Stimulated activated CD8-positive, alpha-beta memory T cell treated with anti-CD3 and anti-CD28 coated beads, Interleukin-4, amount 100 ng/mL, for 4 hours (primary cell): ENCODE measurements around the gene KRTAP10-5.
"Not testable (repeated sequence)": the region's sequence is repeated elsewhere in the genome, so short reads cannot be mapped to it uniquely, and the experiment has no call there.

Experiments used
- DNase-seq, 2 donors: peaks; one replicate each; pipeline ENCODE4 v3.0.0-alpha.2; 2020; ENCODE audit warnings: low read depth in 2 of 2, low spot score in 1 of 2

KRTAP10-5 gene

DNA sequence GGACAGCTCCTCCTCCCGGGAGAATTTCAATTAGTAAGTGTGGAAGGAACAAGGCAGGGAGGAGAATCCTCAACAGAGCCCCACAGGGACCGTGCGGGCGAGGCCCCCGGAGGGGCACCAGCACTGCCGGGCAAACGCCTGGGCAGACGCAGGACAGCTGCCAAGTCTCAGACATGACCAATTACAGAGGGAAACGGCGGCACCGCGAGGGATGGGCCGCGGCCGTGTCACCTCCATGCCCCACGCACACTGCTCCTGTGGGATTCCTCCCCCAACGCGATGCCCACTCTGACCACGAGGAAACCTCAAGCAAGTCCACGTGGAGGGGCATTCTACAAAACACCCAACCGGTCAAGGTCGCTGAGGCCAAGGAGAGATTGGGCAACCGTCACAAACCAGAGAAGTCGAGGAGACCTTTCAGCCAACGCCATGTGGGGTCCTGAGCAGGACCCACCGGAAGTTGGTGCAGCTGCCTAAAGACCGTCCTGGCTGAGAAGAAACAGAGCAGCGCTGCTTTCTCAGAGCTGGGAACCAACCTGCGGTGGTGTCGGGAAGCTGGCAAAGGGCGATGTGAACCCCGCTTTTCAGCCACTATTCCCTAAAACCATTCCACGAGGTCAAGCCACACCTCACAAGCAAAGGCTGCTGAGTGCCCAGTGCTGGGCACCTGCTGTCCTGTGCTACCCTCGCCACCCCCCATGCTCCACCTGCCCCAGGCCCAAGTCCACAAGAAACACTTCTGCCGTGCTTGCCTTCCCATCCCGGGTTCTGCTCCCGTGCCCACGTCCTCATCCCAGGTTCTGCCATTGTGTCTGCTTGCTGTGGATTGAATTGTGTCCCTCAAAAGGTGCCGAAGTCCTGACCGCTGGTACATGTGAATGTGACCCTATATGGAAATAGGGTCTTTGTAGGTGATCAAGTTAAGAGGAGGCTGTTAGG is 8.3 kb downstream of the KRTAP10-5 start:
- DNase-seq = no peak

DNA sequence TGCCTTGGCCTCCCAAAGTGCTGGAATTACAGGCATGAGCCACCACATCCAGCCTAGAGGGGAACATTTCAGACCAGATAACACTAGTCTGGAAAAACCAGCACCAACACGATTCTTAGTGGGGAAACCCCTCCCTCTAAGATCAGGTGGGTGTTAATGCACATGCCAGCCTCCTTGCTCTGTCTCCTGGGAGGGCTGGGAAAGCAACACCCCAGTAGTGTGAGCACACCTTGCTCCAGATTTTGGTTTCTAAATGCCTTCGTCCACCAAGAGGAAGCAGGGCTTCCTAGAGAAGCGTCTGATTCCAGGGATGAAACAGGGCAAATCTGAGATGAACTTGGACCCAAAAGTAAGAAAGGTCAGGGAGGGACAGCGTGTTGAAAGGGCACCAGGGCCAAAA is 9.1 kb downstream of the KRTAP10-5 start:
- DNase-seq = no peak

DNA sequence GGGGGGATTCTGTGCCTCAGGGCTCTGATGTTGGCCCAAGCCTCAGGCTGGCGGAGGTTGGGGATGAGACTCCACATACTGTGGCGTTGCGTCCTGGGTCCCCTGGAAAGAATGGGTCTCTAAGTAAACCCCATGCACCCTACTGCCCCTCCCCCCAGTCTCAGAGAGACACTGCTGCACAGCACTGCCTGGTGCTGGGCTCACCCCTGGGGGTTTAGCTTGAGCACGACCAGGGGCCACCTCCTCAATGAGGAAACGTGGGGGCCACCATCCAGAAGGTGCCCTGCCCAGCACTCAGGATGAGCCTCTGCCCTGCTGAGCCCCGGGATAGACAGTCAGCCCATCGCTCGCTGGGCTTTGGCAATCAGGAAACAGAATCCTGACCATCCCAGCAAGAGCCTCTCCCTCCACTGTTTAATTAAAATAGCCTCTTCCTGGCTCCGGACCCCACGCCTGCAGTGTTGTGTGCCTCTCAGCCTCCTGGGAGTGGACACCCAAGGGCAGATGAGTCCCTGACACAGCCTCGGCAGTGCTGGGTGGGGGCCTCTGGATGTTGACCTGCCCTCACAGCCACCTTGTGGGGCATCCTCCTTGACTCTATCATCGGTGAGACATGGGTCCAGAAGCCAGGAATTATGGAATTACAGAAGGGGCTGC is 10.4 kb downstream of the KRTAP10-5 start:
- no peak for DNase-seq

DNA sequence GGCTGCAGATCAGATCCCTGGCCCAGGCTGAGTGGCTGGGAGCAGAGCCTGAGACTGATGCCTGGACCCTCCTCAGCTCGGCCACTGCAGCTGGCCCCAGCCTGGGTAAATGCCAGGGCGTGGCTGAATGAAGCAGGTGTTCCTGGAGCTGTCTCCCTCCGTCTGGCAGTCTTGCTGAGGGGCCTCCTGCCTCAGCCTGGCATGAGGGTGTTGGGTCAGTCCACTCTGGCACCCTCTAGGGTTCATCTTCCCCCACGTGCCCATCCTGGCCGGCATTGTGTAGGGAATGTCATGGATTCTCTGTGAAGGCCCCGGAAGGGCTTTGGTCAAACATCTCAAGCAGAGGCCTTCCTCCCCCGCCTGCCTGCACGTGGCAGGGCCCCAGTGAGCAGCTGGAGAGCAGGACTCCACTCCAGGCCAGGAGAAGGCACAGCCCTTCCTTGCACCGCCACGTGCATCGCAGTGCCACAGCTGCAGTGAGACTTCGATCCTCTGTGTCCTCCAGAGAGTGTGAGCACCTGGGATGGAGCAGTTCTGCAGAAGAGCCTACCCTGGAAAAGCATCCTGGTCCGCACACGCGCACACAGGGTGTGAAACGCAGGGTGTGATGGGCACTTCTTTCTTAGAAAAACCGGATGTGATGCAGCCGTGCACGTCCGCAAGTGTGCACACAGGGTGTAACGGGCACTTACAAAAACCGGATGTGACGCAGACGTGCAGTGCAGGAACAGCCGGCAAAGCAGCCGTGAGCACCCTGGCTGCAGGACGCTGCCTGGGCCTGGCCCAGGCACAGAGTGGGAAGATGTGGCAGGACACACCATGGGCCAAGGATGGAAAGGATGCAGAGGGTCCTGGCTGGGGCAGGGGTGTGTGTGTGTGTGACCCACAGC is 11.5 kb downstream of the KRTAP10-5 start:
- DNase-seq = no peak

DNA sequence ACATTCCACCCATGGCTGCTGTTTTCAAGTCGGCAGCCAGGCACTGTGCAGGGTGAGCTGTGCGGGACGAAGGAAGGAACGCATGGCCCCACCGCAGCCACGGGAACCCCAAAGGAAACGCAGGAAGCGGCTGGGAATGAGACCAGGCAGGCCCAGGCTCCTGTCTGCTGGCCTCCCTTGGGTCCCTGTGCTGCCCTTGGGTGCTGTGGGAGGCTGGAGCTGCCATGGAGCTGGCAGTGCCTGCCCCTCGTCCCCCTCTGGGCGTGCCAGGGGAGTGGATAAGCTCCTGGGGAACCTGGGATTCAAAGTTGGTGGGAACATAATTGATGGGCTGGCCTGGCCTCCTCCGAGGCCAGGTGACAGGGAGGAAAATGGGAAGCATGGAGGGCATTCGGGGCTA is 12.1 kb downstream of the KRTAP10-5 start:
- no peak for DNase-seq

DNA sequence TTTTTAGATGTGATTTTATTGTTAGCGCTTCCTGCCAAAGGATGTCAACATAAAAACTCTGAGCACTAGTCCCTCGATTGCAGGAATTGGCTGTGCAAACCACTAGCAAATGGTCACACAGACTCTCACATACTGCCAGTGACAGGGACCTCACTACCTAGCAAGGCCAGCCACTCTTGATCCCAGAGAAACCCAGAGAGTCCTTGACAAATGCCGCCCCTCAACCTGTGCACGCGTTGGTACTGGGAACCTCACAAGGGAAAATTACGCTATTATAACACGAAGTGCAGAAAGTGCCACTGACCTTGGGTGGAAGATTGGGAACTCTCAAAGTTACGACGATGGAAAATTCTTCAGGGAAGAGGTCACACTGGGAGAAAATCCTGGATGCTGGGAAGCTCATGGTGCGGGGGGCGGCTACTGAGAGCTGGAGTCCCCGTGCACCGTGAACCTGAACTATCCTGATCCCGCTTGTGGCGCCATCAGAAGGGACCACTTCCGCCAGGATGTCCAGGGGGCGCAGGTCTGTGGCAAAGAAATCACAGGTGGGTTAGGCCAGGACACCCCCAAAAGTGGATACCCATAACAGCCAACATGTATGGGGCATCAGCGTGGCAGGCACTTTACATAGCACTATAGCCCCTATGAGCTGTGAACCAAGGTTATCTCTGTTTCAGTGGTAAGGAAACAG is 12.8 kb downstream of the KRTAP10-5 start:
- DNase-seq = no peak

DNA sequence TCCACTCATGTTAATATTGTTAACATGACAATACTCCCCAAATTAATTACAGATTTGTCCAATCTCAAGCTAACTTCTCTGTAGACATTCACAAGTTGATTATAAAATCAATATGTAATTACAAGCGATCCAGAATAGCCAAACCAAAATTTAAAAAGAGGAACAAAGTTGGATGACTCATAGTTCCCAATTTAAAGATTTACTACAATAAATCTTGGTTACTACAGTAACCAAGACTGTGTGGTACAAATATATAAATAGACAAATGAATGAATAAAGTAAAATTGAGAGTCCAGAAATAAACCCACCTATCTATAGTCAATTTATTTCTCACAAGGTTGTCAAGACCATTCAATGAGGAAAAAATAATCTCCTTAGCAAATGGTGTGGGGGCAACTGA is 14.0 kb downstream of the KRTAP10-5 start:
- DNase-seq = no peak

DNA sequence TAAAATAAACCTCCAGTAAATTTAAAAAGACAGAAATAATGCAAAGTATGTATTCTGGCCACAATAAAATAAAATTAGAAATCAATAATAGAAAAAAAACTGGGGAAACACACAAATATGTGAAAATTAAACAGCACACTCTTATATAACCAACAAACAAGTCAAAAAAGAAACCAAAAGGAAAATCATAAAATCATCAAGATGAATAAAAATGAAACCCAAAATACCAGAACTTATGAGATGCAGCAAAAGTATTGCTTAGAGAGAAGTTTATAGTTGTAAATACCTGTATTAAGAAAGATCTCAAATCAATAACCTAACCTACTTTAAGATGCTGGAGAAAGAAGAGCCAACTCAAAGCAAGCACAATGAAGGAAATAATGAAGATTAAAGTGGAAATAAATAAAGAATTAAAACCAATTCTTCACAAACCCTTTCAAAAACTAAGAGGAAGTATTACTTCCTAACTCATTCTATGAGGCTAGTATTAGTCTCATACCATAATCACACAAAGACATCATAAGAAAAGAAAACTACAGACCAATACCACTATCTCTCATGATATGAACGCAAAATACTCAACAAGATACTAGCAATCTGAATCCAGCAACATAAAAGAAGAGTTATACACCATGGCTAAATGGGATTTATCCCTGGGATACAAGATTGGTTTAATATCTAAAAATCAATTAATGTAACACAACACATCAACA is 15.4 kb downstream of the KRTAP10-5 start:
- no peak for DNase-seq

DNA sequence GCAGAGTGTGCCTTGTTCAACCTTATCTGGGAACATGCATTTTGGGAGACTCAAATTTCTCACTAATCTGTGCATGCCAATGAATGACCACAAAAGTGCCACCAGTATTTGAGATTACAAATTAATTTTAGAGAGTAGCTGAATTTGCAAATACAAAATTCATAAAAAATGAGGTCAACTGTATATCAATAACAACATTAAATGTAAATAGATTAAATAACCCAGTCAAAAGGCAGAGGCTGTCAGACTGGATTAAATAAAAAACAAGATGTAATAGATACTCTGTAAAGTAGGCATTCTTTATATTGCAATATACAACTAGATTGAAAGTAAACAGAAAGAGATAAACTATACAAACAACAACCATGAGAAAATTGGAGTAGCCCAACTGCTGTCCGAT is 16.3 kb downstream of the KRTAP10-5 start:
- no peak for DNase-seq

DNA sequence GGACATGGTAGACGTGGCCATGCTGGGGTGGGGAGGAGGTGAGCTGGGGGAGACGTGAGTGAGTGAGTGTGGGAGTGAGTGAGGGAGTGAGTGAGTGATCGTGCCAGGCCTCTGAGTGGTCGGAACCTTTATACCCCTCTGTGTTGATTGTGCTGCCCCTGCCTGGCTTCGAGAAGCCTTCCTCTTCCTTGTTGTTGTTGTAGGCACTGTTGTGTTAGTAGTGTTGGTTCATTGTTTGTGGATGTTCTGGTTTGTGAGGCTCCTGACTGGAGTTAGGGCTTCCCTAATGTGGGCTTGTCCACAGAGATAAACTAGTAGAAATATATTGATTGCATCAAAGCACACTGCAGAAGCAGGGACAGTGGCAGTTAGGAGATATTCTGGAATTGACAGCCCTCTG is 21.7 kb downstream of the KRTAP10-5 start, which contains the start of gene KRTAP10-3:
Gene KRTAP10-3 (minus strand): TSS at position 101 of the 400 bp plus-strand sequence. CDS start 80 bp downstream, at position 21.
- no peak for DNase-seq

DNA sequence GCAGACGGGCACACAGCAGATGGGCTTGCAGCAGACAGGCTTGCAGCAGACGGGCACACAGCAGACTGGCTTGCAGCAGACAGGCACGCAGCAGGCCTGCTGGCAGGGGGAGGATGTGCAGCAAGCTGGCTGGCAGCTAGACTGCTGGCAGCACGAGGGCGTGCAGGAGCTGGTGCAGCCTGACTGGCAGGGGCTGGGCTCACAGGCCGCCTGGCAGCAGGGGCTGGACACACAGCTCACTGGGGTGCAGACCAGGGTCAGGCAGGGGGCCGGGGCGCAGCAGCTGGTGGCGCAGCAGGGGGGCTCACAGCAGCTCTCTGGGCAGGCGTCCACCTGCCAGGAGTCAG is 22.1 kb downstream of the KRTAP10-5 start:
- DNase-seq = not testable (repeated sequence)

DNA sequence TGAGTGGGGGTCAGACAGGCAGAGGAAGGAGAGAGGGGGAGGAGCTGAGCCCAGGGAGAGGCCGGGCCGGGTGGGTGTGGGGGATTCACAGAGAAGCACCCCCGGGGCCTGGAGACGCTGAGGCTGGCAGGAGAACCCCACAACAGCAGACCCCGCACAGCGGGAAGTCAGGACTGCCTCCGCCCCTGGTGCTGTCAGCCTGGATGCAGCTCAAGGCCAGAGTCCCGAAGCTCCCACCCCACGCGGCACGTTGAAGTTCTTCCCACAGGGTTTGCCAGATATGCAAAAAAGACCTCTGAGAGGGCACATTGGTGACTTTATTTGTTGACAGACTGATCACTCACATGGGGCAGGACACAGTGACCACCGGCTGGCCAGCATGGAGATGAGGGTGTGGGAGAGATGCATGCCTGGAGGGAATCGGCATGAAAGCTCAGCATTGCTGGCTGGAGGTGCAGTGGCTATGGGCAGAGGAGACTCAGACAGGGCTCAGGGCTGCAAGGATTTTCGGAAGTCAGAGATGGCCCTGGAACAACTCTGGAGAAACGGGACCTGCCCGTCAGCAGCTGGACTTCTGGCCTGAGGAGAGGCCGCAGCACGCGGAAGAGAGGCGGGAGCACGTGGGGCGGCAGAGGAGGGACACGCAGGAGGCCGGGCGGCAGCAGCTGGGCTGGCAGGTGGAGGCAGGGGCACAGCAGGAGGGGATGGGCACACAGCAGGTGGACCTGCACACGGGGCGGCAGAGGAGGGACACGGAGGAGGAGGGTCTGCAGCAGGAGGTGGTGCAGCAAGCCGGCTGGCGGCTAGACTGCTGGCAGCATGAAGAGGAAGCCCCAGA is 22.7 kb downstream of the KRTAP10-5 start:
- DNase-seq = no peak

DNA sequence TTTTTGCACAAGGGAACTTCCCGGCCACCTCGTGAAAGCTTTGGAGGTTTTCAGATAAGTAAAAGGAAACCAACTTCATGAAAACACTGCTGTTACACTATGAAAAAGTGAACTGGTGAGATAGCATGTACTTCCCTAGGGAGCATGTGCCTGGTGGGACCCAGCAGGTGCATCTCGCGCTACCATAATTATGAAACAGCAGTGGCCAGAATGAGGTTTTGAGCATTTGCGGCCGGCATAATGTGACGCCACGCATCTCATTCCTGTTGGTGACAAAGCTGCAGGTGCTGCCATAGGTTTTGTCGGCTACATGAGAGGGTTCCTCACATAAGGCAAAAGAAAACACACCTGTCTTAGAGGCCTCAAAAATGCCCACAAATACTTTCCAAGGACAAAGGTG is 23.5 kb downstream of the KRTAP10-5 start:
- no peak for DNase-seq

DNA sequence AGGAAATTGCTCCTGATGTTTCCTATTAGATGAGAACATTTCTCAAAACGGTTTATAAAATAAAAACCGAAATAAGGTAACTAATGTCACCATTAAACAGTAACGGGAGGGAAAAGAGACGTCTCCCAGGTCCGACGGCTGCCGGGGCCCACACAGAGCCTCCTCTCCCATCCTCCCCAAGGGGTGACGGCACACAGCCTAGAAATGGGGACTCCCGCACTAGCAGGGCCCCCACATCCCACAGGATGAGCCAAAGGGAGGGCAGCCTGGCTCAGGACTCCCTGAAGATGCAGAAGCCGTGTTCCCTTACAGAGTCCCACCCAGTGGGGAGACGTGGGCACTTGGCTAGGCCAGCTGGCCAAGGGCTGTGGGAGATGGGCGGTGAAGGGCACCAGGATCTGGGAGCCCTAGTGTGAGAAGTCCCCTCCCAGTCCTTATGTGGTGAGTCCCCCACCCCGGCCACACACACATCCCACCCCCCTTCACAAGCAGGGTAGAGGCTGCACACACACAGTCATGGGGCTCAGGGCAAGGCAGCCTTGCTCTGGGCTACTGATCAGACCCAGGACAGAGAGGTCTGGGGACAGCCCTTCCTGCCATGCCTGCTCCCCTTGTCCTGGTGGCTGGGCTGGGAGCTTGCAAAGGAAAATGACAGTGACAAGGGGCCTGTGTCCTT is 25.1 kb downstream of the KRTAP10-5 start:
- no peak for DNase-seq

DNA sequence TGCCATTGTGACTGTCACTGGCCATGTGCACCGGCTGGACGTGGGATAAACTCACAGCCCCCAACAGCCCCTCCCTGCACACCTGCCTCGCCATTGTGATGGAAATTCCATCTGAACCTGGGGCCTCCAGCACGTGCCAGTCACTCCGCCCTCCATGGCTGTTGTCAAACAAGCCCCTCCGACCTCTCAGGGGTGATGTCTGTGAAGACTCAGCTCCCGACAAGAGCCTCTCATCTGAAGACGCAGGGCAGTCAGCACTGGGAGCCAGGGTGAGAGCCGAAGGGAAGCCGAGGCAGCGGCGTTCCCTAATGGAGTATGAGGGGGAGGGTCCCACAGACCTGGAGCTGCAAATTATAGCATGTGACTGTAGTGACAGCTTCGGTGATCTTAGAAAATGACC is 27.7 kb downstream of the KRTAP10-5 start:
- DNase-seq = no peak

DNA sequence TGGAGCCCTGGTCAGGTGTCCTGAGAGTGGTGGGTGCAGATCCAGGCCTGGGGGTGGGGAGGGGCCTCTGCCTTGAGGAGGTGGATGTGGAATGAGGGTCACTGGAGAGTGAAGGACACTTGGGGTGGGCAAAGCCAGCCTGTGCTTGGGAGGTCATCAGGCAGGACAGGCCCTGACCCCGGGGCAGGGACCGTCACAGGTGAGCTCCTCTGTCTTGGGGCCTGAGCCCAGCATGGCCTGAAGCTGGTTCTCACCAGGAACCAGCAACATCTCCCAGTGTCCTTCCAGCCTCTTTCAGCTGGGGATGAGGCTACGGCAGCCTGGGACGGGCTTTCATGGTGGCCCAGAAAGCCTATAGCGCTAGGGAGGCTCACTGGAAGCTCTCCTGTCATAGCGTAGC is 28.3 kb downstream of the KRTAP10-5 start:
- DNase-seq = no peak

DNA sequence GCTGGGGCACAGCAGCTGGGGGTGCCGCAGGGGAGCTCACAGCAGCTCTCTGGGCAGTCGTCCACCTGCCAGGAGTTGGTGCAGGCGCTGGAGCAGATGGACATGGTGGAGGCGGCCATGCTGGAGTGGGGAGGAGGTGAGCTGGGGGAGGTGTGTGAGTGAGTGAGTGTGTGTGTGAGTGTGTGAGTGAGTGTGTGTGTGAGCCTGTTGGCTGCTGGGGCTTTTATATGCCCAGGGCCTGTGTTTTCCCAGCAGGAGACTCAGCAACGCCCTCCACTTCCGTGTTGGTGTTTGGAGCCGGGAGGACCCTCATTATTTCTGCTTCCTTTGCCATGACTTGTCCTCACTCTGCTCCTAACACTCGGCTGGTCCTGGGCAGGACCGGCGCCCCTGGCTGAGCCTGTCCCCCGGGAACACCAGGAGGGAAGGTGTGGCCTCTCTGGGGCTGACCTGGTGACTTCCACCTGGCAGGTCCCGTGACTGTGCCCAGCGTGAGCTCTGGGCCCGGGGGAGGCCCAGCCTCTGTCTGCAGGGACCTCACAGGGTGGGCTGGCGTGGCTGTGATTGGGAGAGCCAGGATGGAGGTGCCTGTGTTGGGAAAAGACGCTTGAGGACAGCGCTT is 29.0 kb downstream of the KRTAP10-5 start, which contains the start of gene KRTAP10-2:
Gene KRTAP10-2 (minus strand): TSS at position 166 of the 622 bp plus-strand sequence. CDS start 47 bp downstream, at position 119.
- DNase-seq = no peak

DNA sequence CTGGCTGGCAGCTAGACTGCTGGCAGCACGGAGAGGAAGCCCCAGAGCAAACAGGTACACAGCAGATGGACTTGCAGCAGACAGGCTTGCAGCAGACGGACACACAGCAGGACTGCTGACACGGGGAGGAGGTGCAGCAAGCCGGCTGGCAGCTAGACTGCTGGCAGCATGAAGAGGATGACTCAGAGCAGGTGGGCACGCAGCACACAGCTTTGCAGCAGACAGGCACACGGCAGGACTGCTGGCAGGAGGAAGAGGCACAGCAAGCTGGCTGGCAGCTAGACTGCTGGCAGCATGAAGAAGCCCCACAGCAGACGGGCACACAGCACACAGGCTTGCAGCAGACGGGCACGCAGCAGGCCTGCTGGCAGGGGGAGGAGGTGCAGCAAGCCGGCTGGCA is 29.6 kb downstream of the KRTAP10-5 start:
- no peak for DNase-seq
